Esophagus muscularis mucosa (tissue), 4 donors: Measurements from ENCODE around the gene RXRA. TPM values are rescaled to one million over a fixed set of nuclear protein-coding genes. Genes with fewer than 3 reads are reported as not detected.

ENCODE experiments used
- DNase-seq: peaks from one replicate; pipeline ENCODE4 v3.0.0-alpha.2; 2017; ENCODE audit errors: extremely low spot score
- H3K27ac ChIP-seq, 4 donors: fragments of 200-600 bp; sonication (generic); replicated peaks in 1 of 4; 1 replicate in 3 of 4; 2 replicates in 1 of 4; pipeline ENCODE4 v1.5.1; 2016 to 2019; ENCODE audit warnings: mild to moderate bottlenecking in 1 of 4
- H3K27me3 ChIP-seq, 4 donors: fragments of 200-600 bp; sonication (generic); one replicate each; pipeline versions ENCODE4 v1.5.1 to v1.6.0; 2016 to 2019
- H3K36me3 ChIP-seq, 4 donors: fragments of 200-600 bp; sonication (generic); one replicate each; pipeline ENCODE4 v1.5.1; 2016 to 2019
- H3K4me1 ChIP-seq, 4 donors: fragments of 200-600 bp; sonication (generic); one replicate each; pipeline ENCODE4 v1.5.1; 2016 to 2019
- H3K4me3 ChIP-seq, 4 donors: fragments of 200-600 bp; sonication (generic); 1 replicate in 2 of 4; 2 replicates in 2 of 4; pipeline ENCODE4 v1.5.1; 2016 to 2019; ENCODE audit warnings: mild to moderate bottlenecking in 4 of 4, moderate library complexity in 1 of 4
- H3K9me3 ChIP-seq, 4 donors: fragments of 200-600 bp; sonication (generic); 1 replicate in 3 of 4; 2 replicates in 1 of 4; pipeline ENCODE4 v1.5.1; 2016 to 2019
- EP300 ChIP-seq: sonication (generic); formaldehyde crosslinking; IDR thresholded peaks from one replicate; pipeline ENCODE4 v1.6.1; 2017; ENCODE audit warnings: antibody characterized with exemption
- POLR2A ChIP-seq: fragments of 450-650 bp; IDR thresholded peaks from one replicate; pipeline ENCODE4 v1.6.1; 2017; ENCODE audit warnings: antibody characterized with exemption, moderate library complexity, mild to moderate bottlenecking, low read depth
- POLR2AphosphoS5 ChIP-seq, 2 donors: sonication (generic); formaldehyde crosslinking; IDR thresholded peaks; one replicate each; pipeline ENCODE4 v1.6.1; 2017; ENCODE audit warnings: antibody characterized with exemption in 2 of 2
- WGBS: methylation state at CpG from one replicate; pipeline ENCODE4 v1.1.5; 2018; 5-methylcytosine and 5-hydroxymethylcytosine counted together
- intact Hi-C: fragments of 100-400 bp; cut with DNase I; formaldehyde crosslinking; loops from one replicate; pipeline ENCODE4 v1.15.1; 2023
- total RNA-seq, 4 donors: library from RNA; depleted of rRNA; stranded (reverse); fragments of >200 nt; gene quantifications; one replicate each; pipeline versions ENCODE4 v1.1.0 to v1.2.1, GENCODE V29; 2016
- TF ChIP-seq, protein P1 (sequence below), 3 experiments: fragments of 200-600 bp in 2 of 3; fragments of 450-650 bp in 1 of 3; sonication (generic) in 2 of 3; IDR thresholded peaks; one replicate each; pipeline ENCODE4 v1.5.1; 2017 to 2019; ENCODE audit warnings: antibody characterized with exemption in 3 of 3, mild to moderate bottlenecking in 2 of 3, moderate library complexity in 1 of 3

RXRA gene
- total RNA-seq, 4 donors from 2014 or later, result 46.4 to 81.0 (median 63.7) TPM

DNA sequence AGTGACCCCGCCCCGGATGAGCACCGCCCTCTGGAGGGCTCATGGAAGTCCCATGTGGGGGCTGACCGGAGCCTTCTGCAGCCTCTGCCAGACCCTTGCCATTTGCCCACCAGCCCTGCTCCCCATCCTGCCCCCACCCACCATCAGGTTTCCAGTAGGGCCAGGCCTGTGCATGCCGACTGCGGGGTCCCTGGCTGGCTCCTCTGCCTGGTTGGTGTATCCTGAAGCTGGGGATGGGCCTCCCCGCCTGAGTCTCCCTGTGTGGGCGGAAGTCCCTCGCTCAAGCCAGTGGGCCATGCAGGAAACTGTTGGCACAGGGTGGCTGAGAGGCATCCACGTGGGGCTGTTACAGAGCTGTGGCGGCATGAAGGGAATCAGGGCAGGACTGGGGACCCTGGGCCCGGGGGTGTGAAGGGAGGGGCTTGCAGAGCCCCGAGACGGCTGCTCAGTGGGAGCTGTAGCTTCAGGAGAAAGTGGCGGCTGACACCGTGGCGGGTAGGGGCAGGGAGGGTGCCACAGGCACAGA is 88.7 kb downstream of the RXRA start:
- Histone ChIP-seq H3K4me1 (peaks cover 72 to 98% (median 90%) of the 10 kb centered on the region in 4 donors), H3K27me3 (no peaks in the 10 kb centered on the region), H3K36me3 (peaks cover 10 to 52% (median 37%) of the 10 kb centered on the region in 4 donors), H3K9me3 (no peaks in the 10 kb centered on the region), H3K4me3 (no peak overlapping the region), H3K27ac (peak overlapping the region in 3 of 4 donors; percentile 42 to 83 (median 76))
- no peak for DNase-seq
- TF ChIP-seq POLR2AphosphoS5 (IDR thresholded peaks at IDR 0.05), result no peak
- intact Hi-C loops, result no loop called here
- WGBS, result 100% methylated on average over 2 of the region's 17 CpGs

DNA sequence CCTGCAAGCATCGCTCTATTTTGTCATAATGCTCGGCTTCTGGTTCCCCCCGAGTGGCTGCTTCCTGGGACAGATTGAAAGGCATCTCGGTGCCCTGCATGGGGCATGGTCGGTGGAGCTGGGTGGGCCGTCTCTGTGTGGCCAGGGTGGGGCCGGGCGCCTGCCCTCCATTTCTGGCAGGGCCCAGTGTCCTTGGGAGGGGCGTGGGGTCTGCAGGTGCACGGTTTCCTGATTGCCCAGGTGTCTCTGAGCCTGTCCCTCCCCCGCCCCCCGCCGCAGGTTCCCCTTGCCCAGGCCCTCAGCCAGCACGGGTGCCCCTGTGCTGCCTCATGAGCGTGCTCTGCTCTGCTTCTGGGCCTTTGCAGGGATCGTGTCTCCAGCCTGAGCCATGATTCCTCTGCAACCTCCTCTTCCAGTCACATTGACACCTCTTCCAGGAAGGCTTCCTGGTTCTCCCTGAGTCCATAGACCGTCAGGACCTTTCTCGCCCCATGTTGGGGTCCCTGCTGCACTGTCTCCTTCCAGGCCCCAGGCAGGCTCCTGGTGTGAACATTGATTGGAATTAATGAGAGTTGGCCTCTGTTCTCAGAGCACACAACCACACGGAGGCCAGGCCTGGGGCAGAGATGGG is 90.2 kb downstream of the RXRA start:
- no peaks in the 10 kb centered on the region for H3K9me3 ChIP-seq
- intact Hi-C loops, result no loop called here
- DNase-seq, result no peak
- H3K27me3 ChIP-seq, result no peaks in the 10 kb centered on the region
- no peak overlapping the region for H3K27ac ChIP-seq
- no peak overlapping the region for H3K4me3 ChIP-seq
- TF ChIP-seq POLR2A (no peak), EP300 (no peak), POLR2AphosphoS5 (IDR thresholded peaks at IDR 0.05) (no peak)
- TF ChIP-seq, protein P1, sequence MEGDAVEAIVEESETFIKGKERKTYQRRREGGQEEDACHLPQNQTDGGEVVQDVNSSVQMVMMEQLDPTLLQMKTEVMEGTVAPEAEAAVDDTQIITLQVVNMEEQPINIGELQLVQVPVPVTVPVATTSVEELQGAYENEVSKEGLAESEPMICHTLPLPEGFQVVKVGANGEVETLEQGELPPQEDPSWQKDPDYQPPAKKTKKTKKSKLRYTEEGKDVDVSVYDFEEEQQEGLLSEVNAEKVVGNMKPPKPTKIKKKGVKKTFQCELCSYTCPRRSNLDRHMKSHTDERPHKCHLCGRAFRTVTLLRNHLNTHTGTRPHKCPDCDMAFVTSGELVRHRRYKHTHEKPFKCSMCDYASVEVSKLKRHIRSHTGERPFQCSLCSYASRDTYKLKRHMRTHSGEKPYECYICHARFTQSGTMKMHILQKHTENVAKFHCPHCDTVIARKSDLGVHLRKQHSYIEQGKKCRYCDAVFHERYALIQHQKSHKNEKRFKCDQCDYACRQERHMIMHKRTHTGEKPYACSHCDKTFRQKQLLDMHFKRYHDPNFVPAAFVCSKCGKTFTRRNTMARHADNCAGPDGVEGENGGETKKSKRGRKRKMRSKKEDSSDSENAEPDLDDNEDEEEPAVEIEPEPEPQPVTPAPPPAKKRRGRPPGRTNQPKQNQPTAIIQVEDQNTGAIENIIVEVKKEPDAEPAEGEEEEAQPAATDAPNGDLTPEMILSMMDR (IDR thresholded peaks at IDR 0.05), result no peak
- 100% methylated on average over 2 of the region's 19 CpGs for whole genome bisulfite sequencing
- H3K4me1 ChIP-seq, result peaks cover 72 to 96% (median 90%) of the 10 kb centered on the region in 4 donors
- H3K36me3 ChIP-seq, result peaks cover 10 to 52% (median 47%) of the 10 kb centered on the region in 4 donors

DNA sequence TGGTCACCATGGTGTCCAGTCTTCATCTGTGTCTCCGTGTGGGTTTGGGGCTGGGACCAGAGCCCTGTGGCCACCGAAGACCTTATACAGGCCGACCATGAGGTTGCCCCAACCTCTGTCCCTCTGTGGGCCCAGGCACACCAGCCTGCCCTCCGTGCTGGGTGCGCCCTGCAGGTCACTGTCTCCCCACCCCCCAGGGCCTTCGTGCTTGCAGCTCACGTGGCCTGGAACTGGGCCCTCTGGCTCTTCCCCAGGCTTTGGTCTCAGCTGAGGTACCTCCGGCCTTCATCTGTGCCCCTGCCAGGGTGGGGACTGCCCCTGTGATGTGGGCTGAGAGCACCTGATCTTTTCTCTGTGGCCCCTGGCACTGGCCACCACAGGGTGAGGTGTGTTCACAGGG is 92.1 kb downstream of the RXRA start:
- intact Hi-C loops, result no loop called here
- 71% methylated on average over 1 of the region's 8 CpGs for WGBS
- peaks cover 68 to 95% (median 86%) of the 10 kb centered on the region in 4 donors for H3K4me1 ChIP-seq
- TF ChIP-seq POLR2A (no peak), EP300 (no peak), POLR2AphosphoS5 (IDR thresholded peaks at IDR 0.05) (no peak)
- TF ChIP-seq, protein P1 (IDR thresholded peaks at IDR 0.05), result no peak
- peaks cover 10 to 71% (median 59%) of the 10 kb centered on the region in 4 donors for H3K36me3 ChIP-seq
- H3K27ac ChIP-seq, result peak overlapping the region in 3 of 4 donors; percentile 17 to 57 (median 44)
- DNase-seq, result no peak
- no peaks in the 10 kb centered on the region for H3K9me3 ChIP-seq
- H3K27me3 ChIP-seq, result no peaks in the 10 kb centered on the region
- H3K4me3 ChIP-seq, result no peak overlapping the region

DNA sequence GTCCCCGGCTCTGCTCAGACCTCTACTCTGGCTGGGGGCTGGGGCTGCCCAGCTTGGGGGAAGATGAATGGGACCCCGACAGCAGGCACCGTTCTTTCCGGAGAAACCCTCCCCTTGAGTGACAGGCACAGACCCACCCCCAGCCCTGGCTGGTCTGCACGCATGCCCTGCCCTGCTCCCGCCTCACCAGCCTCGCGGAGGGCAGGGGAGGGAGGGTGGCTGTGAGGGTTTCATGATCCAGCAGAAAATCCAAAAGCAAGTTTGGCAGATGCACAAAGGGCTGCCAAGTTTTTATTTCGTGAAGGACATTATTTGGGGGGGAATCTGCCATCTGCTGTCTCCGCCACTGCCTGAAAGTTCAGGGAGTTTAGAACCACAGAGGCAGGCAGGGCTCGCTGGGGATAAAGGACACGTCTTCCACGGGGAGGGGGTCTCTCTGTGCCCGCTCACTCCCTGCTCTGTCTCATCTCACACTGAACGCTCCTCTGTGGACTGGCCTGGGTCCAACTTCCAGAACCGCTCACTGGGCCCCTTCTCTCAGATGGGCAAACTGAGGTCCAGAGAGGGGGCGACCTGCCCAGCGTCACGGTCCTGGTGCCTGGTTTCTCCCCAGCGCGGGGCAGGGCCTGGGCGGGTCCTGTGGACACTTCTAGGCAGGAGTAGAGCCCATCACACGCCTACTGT is 92.9 kb downstream of the RXRA start:
- Histone ChIP-seq H3K27ac (peak overlapping the region; percentile 19 to 68 (median 50)), H3K4me1 (peaks cover 60 to 91% (median 80%) of the 10 kb centered on the region in 4 donors), H3K36me3 (peaks cover 14 to 78% (median 67%) of the 10 kb centered on the region in 4 donors), H3K9me3 (no peaks in the 10 kb centered on the region), H3K27me3 (no peaks in the 10 kb centered on the region), H3K4me3 (no peak overlapping the region)
- no peak for DNase-seq
- WGBS, result 63% methylated on average over 11 of the region's 23 CpGs
- intact Hi-C loops, result no loop called here
- TF ChIP-seq EP300, result no peak
- TF ChIP-seq POLR2A, result no peak
- TF ChIP-seq POLR2AphosphoS5 (IDR thresholded peaks at IDR 0.05), result no peak
- TF ChIP-seq, protein P1 (IDR thresholded peaks at IDR 0.05), result no peak

DNA sequence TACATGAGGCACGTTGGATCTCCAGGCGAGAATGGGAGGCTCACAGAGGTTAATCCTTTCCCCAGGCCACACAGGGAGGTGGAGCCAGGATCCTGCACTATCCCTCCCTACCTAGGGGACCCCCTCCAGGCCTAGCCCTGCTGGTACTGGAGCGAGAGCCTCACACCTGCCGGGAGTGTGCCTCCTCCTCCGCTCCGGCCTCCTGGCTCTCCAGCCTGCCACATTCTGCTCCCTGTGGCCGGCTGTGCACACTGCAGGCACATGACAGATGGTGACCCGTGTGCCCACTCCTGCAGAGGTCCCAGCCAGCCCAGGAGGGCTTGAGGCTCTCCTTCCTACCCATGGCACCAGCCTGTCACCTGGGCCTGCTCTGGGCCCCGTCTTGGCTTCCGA is 93.4 kb downstream of the RXRA start:
- no peaks in the 10 kb centered on the region for H3K27me3 ChIP-seq
- DNase-seq, result no peak
- WGBS, result 81% methylated on average over 3 of the region's 10 CpGs
- H3K4me3 ChIP-seq, result no peak overlapping the region
- peaks cover 15 to 84% (median 68%) of the 10 kb centered on the region in 4 donors for H3K36me3 ChIP-seq
- intact Hi-C loops, result no loop called here
- H3K4me1 ChIP-seq, result peaks cover 55 to 90% (median 77%) of the 10 kb centered on the region in 4 donors
- TF ChIP-seq, protein P1 (IDR thresholded peaks at IDR 0.05), result peak in 2 of 3 experiments; percentile 24 to 49
- TF ChIP-seq POLR2A, result no peak
- no peaks in the 10 kb centered on the region for H3K9me3 ChIP-seq
- peak overlapping the region in 3 of 4 donors; percentile 19 to 68 (median 57) for H3K27ac ChIP-seq
